Measurements from ENCODE around the gene LKAAEAR1.

DNA sequence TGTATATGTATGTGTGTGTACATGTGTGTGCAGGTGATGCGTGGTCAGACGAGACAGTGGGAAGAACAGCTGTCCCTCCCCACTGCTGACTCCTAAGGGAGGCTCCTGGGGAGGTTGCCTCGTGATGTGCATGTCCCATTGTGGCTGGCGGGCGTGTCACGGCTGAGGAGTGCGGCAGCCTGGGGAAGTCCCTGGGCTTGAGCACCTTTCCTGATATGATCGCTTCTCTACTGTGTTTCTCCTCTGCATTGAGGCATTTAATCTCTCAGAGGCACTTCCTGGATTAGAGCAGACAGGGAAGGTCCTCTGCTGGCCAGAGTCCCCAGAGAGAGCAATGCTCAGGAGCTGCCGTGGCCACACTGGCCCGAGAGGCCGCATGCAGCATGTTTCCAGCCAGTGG lies 11.7 kb upstream of the LKAAEAR1 start:
- TF ChIP-seq, protein P1, sequence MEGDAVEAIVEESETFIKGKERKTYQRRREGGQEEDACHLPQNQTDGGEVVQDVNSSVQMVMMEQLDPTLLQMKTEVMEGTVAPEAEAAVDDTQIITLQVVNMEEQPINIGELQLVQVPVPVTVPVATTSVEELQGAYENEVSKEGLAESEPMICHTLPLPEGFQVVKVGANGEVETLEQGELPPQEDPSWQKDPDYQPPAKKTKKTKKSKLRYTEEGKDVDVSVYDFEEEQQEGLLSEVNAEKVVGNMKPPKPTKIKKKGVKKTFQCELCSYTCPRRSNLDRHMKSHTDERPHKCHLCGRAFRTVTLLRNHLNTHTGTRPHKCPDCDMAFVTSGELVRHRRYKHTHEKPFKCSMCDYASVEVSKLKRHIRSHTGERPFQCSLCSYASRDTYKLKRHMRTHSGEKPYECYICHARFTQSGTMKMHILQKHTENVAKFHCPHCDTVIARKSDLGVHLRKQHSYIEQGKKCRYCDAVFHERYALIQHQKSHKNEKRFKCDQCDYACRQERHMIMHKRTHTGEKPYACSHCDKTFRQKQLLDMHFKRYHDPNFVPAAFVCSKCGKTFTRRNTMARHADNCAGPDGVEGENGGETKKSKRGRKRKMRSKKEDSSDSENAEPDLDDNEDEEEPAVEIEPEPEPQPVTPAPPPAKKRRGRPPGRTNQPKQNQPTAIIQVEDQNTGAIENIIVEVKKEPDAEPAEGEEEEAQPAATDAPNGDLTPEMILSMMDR (conservative IDR thresholded peaks at IDR 0.05 in 1 of 2, IDR thresholded peaks at IDR 0.05 in 1 of 2; ENCODE audit: extremely low read depth in 1 of 2, insufficient read depth in 1 of 2, low read depth in 1 of 2, low read length in 2 of 2) = no peak
- TF ChIP-seq EZH2 (IDR thresholded peaks at IDR 0.05; ENCODE audit: borderline replicate concordance, low read length) = no peak

All from mammary epithelial cell (primary cell).